ENCODE measurements around the gene MCU.

DNA sequence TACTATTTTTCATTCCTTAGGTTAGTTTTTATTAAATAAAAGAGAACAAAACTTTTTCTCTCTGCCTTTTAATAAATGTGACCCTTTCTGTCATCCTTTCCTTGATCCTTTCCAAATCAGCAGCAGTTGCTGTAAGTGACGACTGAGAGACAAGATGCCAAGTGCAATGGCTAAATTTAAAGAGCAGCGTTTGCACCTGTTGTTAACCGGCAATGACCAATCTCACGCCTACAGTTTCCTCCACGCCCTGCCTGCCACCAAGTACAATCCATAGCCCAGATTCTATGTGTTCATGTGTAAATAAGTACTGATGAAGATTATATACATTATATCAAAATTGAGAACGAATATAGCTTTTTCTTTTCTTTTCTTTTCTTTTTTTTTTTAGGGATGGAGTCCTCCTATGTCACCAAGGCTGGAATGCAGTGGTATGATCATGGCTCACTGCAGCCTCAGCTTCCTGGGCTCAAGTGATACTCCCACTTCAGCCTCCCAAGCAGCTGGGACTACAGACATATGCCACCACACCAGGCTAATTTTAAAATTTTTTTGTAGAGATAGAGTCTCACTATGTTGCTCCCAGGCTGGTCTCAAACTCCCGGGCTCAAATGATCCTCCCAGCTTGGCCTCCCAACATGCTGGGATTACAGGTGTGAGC lies 6.5 kb upstream of the MCU start:
- no peak for TF ChIP-seq EZH2 (IDR thresholded peaks at IDR 0.05; ENCODE audit: insufficient read depth, low read length)
- TF ChIP-seq, protein P1, sequence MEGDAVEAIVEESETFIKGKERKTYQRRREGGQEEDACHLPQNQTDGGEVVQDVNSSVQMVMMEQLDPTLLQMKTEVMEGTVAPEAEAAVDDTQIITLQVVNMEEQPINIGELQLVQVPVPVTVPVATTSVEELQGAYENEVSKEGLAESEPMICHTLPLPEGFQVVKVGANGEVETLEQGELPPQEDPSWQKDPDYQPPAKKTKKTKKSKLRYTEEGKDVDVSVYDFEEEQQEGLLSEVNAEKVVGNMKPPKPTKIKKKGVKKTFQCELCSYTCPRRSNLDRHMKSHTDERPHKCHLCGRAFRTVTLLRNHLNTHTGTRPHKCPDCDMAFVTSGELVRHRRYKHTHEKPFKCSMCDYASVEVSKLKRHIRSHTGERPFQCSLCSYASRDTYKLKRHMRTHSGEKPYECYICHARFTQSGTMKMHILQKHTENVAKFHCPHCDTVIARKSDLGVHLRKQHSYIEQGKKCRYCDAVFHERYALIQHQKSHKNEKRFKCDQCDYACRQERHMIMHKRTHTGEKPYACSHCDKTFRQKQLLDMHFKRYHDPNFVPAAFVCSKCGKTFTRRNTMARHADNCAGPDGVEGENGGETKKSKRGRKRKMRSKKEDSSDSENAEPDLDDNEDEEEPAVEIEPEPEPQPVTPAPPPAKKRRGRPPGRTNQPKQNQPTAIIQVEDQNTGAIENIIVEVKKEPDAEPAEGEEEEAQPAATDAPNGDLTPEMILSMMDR (IDR thresholded peaks at IDR 0.05; ENCODE audit: insufficient read depth, low read depth, low read length): no peak
